ENCODE data around the gene FOSL2. TPM values are rescaled to one million over a fixed set of nuclear protein-coding genes. Genes with fewer than 3 reads are reported as not detected.

Gene FOSL2
- total RNA-seq, 1 experiment from 2014 or later, result 44.8 TPM

DNA sequence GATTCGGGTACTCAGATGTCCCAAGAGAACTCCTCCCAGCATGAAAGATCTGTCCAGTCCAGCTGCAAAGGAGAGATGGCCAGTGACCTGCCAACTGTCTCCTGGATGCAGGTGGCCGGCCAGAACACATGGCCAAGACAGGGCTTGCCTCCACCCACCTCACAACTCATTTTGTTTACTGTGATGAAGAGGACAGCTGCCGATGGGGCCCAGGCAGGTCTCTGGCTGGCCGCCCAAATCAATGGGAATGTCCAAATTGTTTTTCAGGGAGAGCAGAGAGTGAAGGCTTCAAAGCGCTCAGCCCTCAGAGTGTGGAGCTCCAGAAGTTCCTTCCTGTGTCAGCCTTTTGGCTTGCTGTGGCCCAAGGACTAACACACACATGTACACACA is 41.9 kb downstream of the FOSL2 start:
- Histone ChIP-seq H3K9ac (ENCODE audit: low read length) (no peak overlapping the region), H2AFZ (ENCODE audit: low read depth, low read length, poor library complexity, severe bottlenecking) (no peak overlapping the region), H3K9me3 (ENCODE audit: control insufficient read depth in 1 of 2, insufficient read depth in 1 of 2, low read depth in 1 of 2, low read length in 2 of 2) (no peaks in the 10 kb centered on the region; a peak in 1 of 4 replicates), H3K27ac (ENCODE audit: low read depth, low read length) (no peak overlapping the region), H3K27me3 (ENCODE audit: insufficient read depth, low read length) (no peaks in the 10 kb centered on the region), H3K4me1 (ENCODE audit: control insufficient read depth in 1 of 2, insufficient read depth in 2 of 2, low read length in 2 of 2) (peaks cover 0 to 6% of the 10 kb centered on the region in 2 experiments; a peak in 1 of 4 replicates), H4K20me1 (ENCODE audit: insufficient read depth) (no peaks in the 10 kb centered on the region), H3K36me3 (ENCODE audit: control insufficient read depth in 1 of 2, insufficient read depth in 2 of 2, low read length in 2 of 2) (no peaks in the 10 kb centered on the region), H3K4me2 (ENCODE audit: low read length) (no peak overlapping the region), H3K9me2 (ENCODE audit: insufficient read depth) (no peaks in the 10 kb centered on the region), H3K4me3 (replicated peaks in 1 of 2; ENCODE audit: low read depth in 1 of 2, low read length in 2 of 2) (no peak overlapping the region), H3K79me2 (ENCODE audit: insufficient read depth, low read length) (no peaks in the 10 kb centered on the region)
- TF ChIP-seq POLR2A (IDR thresholded peaks at IDR 0.05; ENCODE audit: borderline replicate concordance, extremely low read depth, insufficient read depth, insufficient read length), result no peak
- no peak for TF ChIP-seq EZH2 (IDR thresholded peaks at IDR 0.05)
- no peak for TF ChIP-seq POLR2AphosphoS5 (IDR thresholded peaks at IDR 0.05; ENCODE audit: low read depth, low read length)
- no peak for DNase-seq (ENCODE audit: low read depth, low spot score)
- RAD21 ChIA-PET (ENCODE audit: low non-redundant PET in 1 of 2, low total read pairs in 2 of 2, uncharacterized antibody in 2 of 2, unreplicated experiment in 2 of 2), result no interaction called here
- intact Hi-C loops (cut with micrococcal nuclease), result no loop called here
- POLR2A ChIA-PET, result no interaction called here
- no peak for ATAC-seq
- CTCF ChIA-PET, result no interaction called here
- BruUV-seq (replicated peaks), result no TSS peak

DNA sequence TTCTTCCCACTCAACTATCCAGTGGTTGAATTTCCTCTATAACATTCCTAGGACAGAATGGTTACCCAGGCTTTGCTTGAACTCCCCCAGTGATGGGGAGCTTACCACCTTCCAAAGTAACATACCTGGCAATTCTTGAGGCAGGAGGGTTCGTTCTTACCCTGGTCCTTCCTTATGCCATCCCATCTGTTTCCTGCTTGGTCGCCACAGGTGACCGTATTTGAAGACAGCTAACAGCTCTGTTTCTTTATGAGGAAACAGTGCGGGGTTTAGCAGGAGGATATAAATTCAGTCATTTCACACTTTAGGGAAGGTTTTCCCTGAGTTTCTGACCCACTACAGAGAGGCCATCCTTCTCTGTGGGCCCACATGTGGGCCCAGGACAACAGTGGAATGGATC is 42.6 kb downstream of the FOSL2 start:
- BruUV-seq (replicated peaks), result no TSS peak
- no peak for TF ChIP-seq ZFX (IDR thresholded peaks at IDR 0.05)
- TF ChIP-seq POLR2A (IDR thresholded peaks at IDR 0.05; ENCODE audit: borderline replicate concordance, extremely low read depth, insufficient read depth, insufficient read length), result no peak
- no peak for TF ChIP-seq SP1 (IDR thresholded peaks at IDR 0.05; ENCODE audit: low read depth)
- no peak for TF ChIP-seq JUND (IDR thresholded peaks at IDR 0.05)
- TF ChIP-seq ELF1 (IDR thresholded peaks at IDR 0.05; ENCODE audit: borderline replicate concordance, low read depth), result no peak
- TF ChIP-seq YY1 (IDR thresholded peaks at IDR 0.05; ENCODE audit: extremely low read depth, insufficient replicate concordance, low read depth, low read length), result no peak
- TF ChIP-seq SRF (IDR thresholded peaks at IDR 0.05; ENCODE audit: low read depth), result no peak
- TF ChIP-seq EZH2phosphoT487 (IDR thresholded peaks at IDR 0.05; ENCODE audit: borderline replicate concordance), result no peak
- no peak for TF ChIP-seq EGR1 (IDR thresholded peaks at IDR 0.05; ENCODE audit: low read depth)
- TF ChIP-seq TCF7L2 (IDR thresholded peaks at IDR 0.05; ENCODE audit: borderline replicate concordance, extremely low read depth, insufficient read depth, insufficient read length), result no peak
- no peak for TF ChIP-seq EZH2 (IDR thresholded peaks at IDR 0.05)
- TF ChIP-seq FOSL1 (IDR thresholded peaks at IDR 0.05; ENCODE audit: low read depth), result no peak
- TF ChIP-seq CBX3 (IDR thresholded peaks at IDR 0.05; ENCODE audit: low read depth), result no peak
- TF ChIP-seq, protein P1, sequence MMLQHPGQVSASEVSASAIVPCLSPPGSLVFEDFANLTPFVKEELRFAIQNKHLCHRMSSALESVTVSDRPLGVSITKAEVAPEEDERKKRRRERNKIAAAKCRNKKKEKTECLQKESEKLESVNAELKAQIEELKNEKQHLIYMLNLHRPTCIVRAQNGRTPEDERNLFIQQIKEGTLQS (IDR thresholded peaks at IDR 0.05), result no peak
- TF ChIP-seq RAD21 (IDR thresholded peaks at IDR 0.05; ENCODE audit: low read depth), result no peak
- H3K79me2 ChIP-seq (ENCODE audit: insufficient read depth, low read length), result no peaks in the 10 kb centered on the region
- ChIA-PET CTCF (no interaction called here), RAD21 (ENCODE audit: low non-redundant PET in 1 of 2, low total read pairs in 2 of 2, uncharacterized antibody in 2 of 2, unreplicated experiment in 2 of 2) (no interaction called here), POLR2A (no interaction called here)
- no peak overlapping the region for H3K4me3 ChIP-seq (replicated peaks in 1 of 2; ENCODE audit: low read depth in 1 of 2, low read length in 2 of 2)
- H2AFZ ChIP-seq (ENCODE audit: low read depth, low read length, poor library complexity, severe bottlenecking), result no peak overlapping the region
- peaks cover 0 to 6% of the 10 kb centered on the region in 2 experiments; a peak in 1 of 4 replicates for H3K4me1 ChIP-seq (ENCODE audit: control insufficient read depth in 1 of 2, insufficient read depth in 2 of 2, low read length in 2 of 2)
- DNase-seq (ENCODE audit: low read depth, low spot score), result no peak
- H3K4me2 ChIP-seq (ENCODE audit: low read length), result no peak overlapping the region
- H3K9ac ChIP-seq (ENCODE audit: low read length), result no peak overlapping the region
- no peaks in the 10 kb centered on the region for H4K20me1 ChIP-seq (ENCODE audit: insufficient read depth)
- H3K27ac ChIP-seq (ENCODE audit: low read depth, low read length), result no peak overlapping the region
- no peaks in the 10 kb centered on the region for H3K9me2 ChIP-seq (ENCODE audit: insufficient read depth)
- ATAC-seq, result no peak
- H3K9me3 ChIP-seq (ENCODE audit: control insufficient read depth in 1 of 2, insufficient read depth in 1 of 2, low read depth in 1 of 2, low read length in 2 of 2), result no peaks in the 10 kb centered on the region; a peak in 1 of 4 replicates
- intact Hi-C loops (cut with micrococcal nuclease), result no loop called here
- no peaks in the 10 kb centered on the region for H3K27me3 ChIP-seq (ENCODE audit: insufficient read depth, low read length)
- H3K36me3 ChIP-seq (ENCODE audit: control insufficient read depth in 1 of 2, insufficient read depth in 2 of 2, low read length in 2 of 2), result no peaks in the 10 kb centered on the region

All from HCT116 (cell line).